HCT116 (cell line): ENCODE results near the gene ELMO2. TPM values are rescaled to one million over a fixed set of nuclear protein-coding genes. Genes with fewer than 3 reads are reported as not detected.

Experiments
- ATAC-seq: fragments of 200-7000 bp; cut with Tn5 transposase; 2 replicates; pipeline ENCODE4 v1.9.1; 2020; ENCODE audit warnings: mild to moderate bottlenecking, moderate library complexity
- BruUV-seq: library from RNA; stranded (reverse); fragments of 400-500 nt; replicated peaks from 2 replicates; lab custom pipeline; 2021; lab: Mats Ljungman, UMichigan
- CTCF ChIA-PET: fragments of 300-600 bp; sonication (Branson Sonifier 250); formaldehyde crosslinking; loops from one replicate; lab custom pipeline; 2021; ENCODE audit warnings: antibody characterized with exemption; lab: Charles Lee
- POLR2A ChIA-PET: fragments of 300-600, 350-600 bp; sonication (Branson Sonifier 250); formaldehyde crosslinking; loops from one replicate; lab custom pipeline; 2021; ENCODE audit warnings: antibody characterized with exemption; lab: Charles Lee
- RAD21 ChIA-PET, 2 experiments: fragments of 300-600 bp; sonication (Branson Sonifier 250); formaldehyde crosslinking; loops; one replicate each; lab custom pipeline; 2023; ENCODE audit warnings: low total read pairs in 2 of 2; ENCODE audit not compliant: uncharacterized antibody in 2 of 2, unreplicated experiment in 2 of 2, low non-redundant PET in 1 of 2; lab: Charles Lee
- DNase-seq: peaks from one replicate; pipeline ENCODE4 v3.0.0-alpha.2; 2010; ENCODE audit warnings: low read depth, low spot score
- H2AFZ ChIP-seq: fragments of 200-600 bp; shearing (Covaris generic), sonication (generic); 2 replicates; pipeline ENCODE4 v1.6.1; 2017; ENCODE audit warnings: low read depth, mixed run types, mixed read lengths, antibody characterized with exemption, low read length; ENCODE audit not compliant: poor library complexity, severe bottlenecking
- H3K27ac ChIP-seq: 2 replicates; pipeline ENCODE4 v1.5.1; 2012; ENCODE audit warnings: low read depth, low read length
- H3K27me3 ChIP-seq: fragments of 200-600 bp; sonication (generic); 2 replicates; pipeline ENCODE4 v1.6.1; 2016; ENCODE audit warnings: mixed run types, low read length, mixed read lengths; ENCODE audit not compliant: insufficient read depth
- H3K36me3 ChIP-seq, 2 experiments: fragments of 200-500 bp in 1 of 2; fragments of 200-600 bp in 1 of 2; sonication (Bioruptor generic) in 1 of 2; sonication (generic) in 1 of 2; 2 replicates each; pipeline versions ENCODE4 v1.5.1 to v1.6.1; 2014 to 2016; ENCODE audit warnings: low read length in 2 of 2, inconsistent platforms in 1 of 2, mixed read lengths in 1 of 2, mixed run types in 1 of 2; ENCODE audit not compliant: insufficient read depth in 2 of 2, control insufficient read depth in 1 of 2
- H3K4me1 ChIP-seq, 2 experiments: fragments of 200-600 bp in 1 of 2; sonication (generic) in 1 of 2; 2 replicates each; pipeline versions ENCODE4 v1.5.1 to v1.6.1; 2012 to 2017; ENCODE audit warnings: low read length in 2 of 2, inconsistent platforms in 1 of 2, mild to moderate bottlenecking in 1 of 2, mixed read lengths in 1 of 2, mixed run types in 1 of 2, moderate library complexity in 1 of 2; ENCODE audit not compliant: insufficient read depth in 2 of 2, control insufficient read depth in 1 of 2
- H3K4me2 ChIP-seq: fragments of 200-600 bp; sonication (generic); 2 replicates; pipeline ENCODE4 v1.6.1; 2017; ENCODE audit warnings: mixed run types, low read length, mixed read lengths
- H3K4me3 ChIP-seq, 2 experiments: fragments of 200-600 bp in 1 of 2; sonication (generic) in 1 of 2; replicated peaks in 1 of 2; 2 replicates each; pipeline ENCODE4 v1.5.1; 2011 to 2016; ENCODE audit warnings: low read length in 2 of 2, control low read depth in 1 of 2, low read depth in 1 of 2, mild to moderate bottlenecking in 1 of 2, mixed read lengths in 1 of 2, mixed run types in 1 of 2
- H3K79me2 ChIP-seq: fragments of 200-600 bp; sonication (generic); 2 replicates; pipeline ENCODE4 v1.6.1; 2017; ENCODE audit warnings: mild to moderate bottlenecking, mixed run types, low read length, moderate library complexity, mixed read lengths; ENCODE audit not compliant: insufficient read depth
- H3K9ac ChIP-seq: fragments of 200-600 bp; sonication (generic); 2 replicates; pipeline ENCODE4 v1.6.1; 2016; ENCODE audit warnings: low read length, mixed read lengths
- H3K9me2 ChIP-seq: fragments of 200-600 bp; sonication (generic), shearing (Covaris generic); 2 replicates; pipeline ENCODE4 v1.6.1; 2017; ENCODE audit warnings: mixed run types, mild to moderate bottlenecking, moderate library complexity; ENCODE audit not compliant: insufficient read depth
- H3K9me3 ChIP-seq, 2 experiments: fragments of 200-500 bp in 1 of 2; fragments of 200-600 bp in 1 of 2; sonication (Bioruptor generic) in 1 of 2; sonication (generic) in 1 of 2; 2 replicates each; pipeline ENCODE4 v1.6.1; 2014 to 2017; ENCODE audit warnings: low read length in 2 of 2, mixed read lengths in 2 of 2, inconsistent platforms in 1 of 2, low read depth in 1 of 2, mild to moderate bottlenecking in 1 of 2, mixed run types in 1 of 2, moderate library complexity in 1 of 2; ENCODE audit not compliant: control insufficient read depth in 1 of 2, insufficient read depth in 1 of 2
- H4K20me1 ChIP-seq: fragments of 200-600 bp; sonication (generic), shearing (Covaris generic); 2 replicates; pipeline ENCODE4 v1.6.1; 2017; ENCODE audit warnings: mixed run types, mild to moderate bottlenecking, moderate library complexity; ENCODE audit not compliant: insufficient read depth
- EGR1 ChIP-seq: IDR thresholded peaks from 2 replicates; pipeline ENCODE4 v1.6.1; 2012; ENCODE audit warnings: low read depth
- EZH2 ChIP-seq: fragments of 200-600 bp; sonication (generic); IDR thresholded peaks from 2 replicates; pipeline ENCODE4 v1.6.1; 2017; ENCODE audit warnings: antibody characterized with exemption, mixed run types
- FOSL1 ChIP-seq: IDR thresholded peaks from 2 replicates; pipeline ENCODE4 v1.6.1; 2012; ENCODE audit warnings: low read depth
- JUND ChIP-seq: IDR thresholded peaks from 2 replicates; pipeline ENCODE4 v1.6.1; 2012
- SIN3A ChIP-seq: IDR thresholded peaks from 2 replicates; pipeline ENCODE4 v1.6.1; 2012; ENCODE audit warnings: low read depth
- SP1 ChIP-seq: IDR thresholded peaks from 2 replicates; pipeline ENCODE4 v1.6.1; 2012; ENCODE audit warnings: low read depth
- SRF ChIP-seq: IDR thresholded peaks from 2 replicates; pipeline ENCODE4 v1.6.1; 2012; ENCODE audit warnings: low read depth
- TCF7L2 ChIP-seq: IDR thresholded peaks from 2 replicates; pipeline ENCODE4 v1.7.0; 2011; ENCODE audit warnings: borderline replicate concordance, inconsistent platforms; ENCODE audit not compliant: insufficient read depth, insufficient read length; ENCODE audit errors: extremely low read depth
- ZFX ChIP-seq: fragments of 450-650 bp; IDR thresholded peaks from 2 replicates; pipeline ENCODE4 v1.6.1; 2017
- intact Hi-C: fragments of 100-400 bp; cut with micrococcal nuclease; formaldehyde crosslinking; loops from 2 replicates; pipeline ENCODE4 v1.10.0; 2022
- total RNA-seq: library from RNA; stranded (reverse); gene quantifications from one replicate; pipeline ENCODE4 v1.2.1, GENCODE V29; 2021; ENCODE audit not compliant: unreplicated experiment
- TF ChIP-seq, protein P1 (sequence below): IDR thresholded peaks from 2 replicates; pipeline ENCODE4 v1.6.1; 2011; ENCODE audit warnings: mild to moderate bottlenecking, low read length, moderate library complexity; ENCODE audit not compliant: insufficient replicate concordance; ENCODE audit errors: extremely low read depth
- TF ChIP-seq, protein P2 (sequence below): IDR thresholded peaks from 2 replicates; pipeline ENCODE4 v1.6.1; 2012

ELMO2 gene
- total RNA-seq, 1 experiment from 2014 or later: 22.9 TPM

DNA sequence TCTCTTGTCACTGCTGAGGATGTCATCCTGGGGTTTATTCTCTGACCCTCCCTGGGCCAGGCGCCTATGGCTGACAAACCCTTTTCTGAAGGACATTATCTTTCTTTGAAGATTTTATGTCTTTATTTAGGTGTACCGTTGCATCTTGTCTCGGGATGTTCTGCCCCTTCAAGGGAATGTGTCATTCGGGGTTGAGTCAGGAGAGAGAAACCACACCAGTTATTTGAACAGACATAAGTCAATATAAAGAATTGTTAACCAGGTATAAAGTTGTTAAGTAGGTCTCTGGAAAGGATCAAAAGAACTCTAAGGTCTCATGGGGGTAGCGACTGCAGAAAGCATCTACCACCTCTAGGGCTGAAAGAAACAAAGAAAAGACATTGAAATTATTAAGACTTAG is 8.2 kb upstream of the ELMO2 start:
- no peak overlapping the region for H3K4me2 ChIP-seq
- ChIA-PET RAD21 (no interaction called here), CTCF (interaction anchor here (1.1 kb wide), 1 partner anchor 132 kb away, joined by 3 read pairs; no protein-coding TSS in a partner anchor), POLR2A (no interaction called here)
- ATAC-seq: no peak
- peaks cover 3 to 8% of the 10 kb centered on the region in 2 experiments; a peak in 1 of 4 replicates for H3K4me1 ChIP-seq
- H3K9me3 ChIP-seq: no peaks in the 10 kb centered on the region
- H3K36me3 ChIP-seq: no peaks in the 10 kb centered on the region
- no TSS peak for BruUV-seq
- no peaks in the 10 kb centered on the region for H3K9me2 ChIP-seq
- no peak overlapping the region for H3K4me3 ChIP-seq
- H3K9ac ChIP-seq: no peak overlapping the region
- H3K27me3 ChIP-seq: peaks cover 51% of the 10 kb centered on the region
- H2AFZ ChIP-seq: no peak overlapping the region
- H3K27ac ChIP-seq: no peak overlapping the region
- TF ChIP-seq ZFX (no peak), EGR1 (no peak)
- TF ChIP-seq, all 23 proteins: peak for 0
- H3K79me2 ChIP-seq: no peaks in the 10 kb centered on the region
- intact Hi-C loops: no loop called here
- H4K20me1 ChIP-seq: no peaks in the 10 kb centered on the region
- no peak for DNase-seq

DNA sequence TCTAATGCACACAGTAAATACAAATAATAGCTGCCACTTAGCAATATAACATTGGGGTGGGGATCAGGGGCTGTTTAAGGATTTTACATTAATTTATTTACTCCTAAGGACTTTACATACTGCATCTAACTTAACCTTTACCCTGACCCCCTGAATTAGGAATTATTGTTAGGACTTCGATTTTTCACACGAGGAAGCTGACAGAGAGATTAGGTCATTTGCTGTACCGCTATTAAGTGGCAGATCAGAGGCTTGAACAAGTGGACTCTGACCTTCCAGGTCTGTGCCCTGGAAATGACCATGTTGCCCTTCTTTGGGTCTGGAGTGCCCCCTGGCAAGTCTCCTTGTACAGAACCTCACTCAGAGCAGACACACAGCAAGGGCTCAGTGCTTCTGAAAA is 5.2 kb upstream of the ELMO2 start:
- no peaks in the 10 kb centered on the region for H4K20me1 ChIP-seq
- H3K9ac ChIP-seq: no peak overlapping the region
- no peaks in the 10 kb centered on the region for H3K9me3 ChIP-seq
- H3K27ac ChIP-seq: no peak overlapping the region
- H3K9me2 ChIP-seq: no peaks in the 10 kb centered on the region
- no peak for DNase-seq
- H3K79me2 ChIP-seq: no peaks in the 10 kb centered on the region
- peaks cover 39% of the 10 kb centered on the region for H3K27me3 ChIP-seq
- H3K36me3 ChIP-seq: no peaks in the 10 kb centered on the region
- BruUV-seq: no TSS peak
- POLR2A ChIA-PET: no interaction called here
- CTCF ChIA-PET: no interaction called here
- no peak for ATAC-seq
- no peak overlapping the region for H2AFZ ChIP-seq
- peaks cover 11 to 26% of the 10 kb centered on the region in 2 experiments for H3K4me1 ChIP-seq
- RAD21 ChIA-PET: no interaction called here
- no peak overlapping the region for H3K4me3 ChIP-seq
- no peak for TF ChIP-seq JUND
- TF ChIP-seq TCF7L2: no peak
- TF ChIP-seq SRF: no peak
- TF ChIP-seq SP1: no peak
- no peak for TF ChIP-seq SIN3A
- TF ChIP-seq, protein P1, sequence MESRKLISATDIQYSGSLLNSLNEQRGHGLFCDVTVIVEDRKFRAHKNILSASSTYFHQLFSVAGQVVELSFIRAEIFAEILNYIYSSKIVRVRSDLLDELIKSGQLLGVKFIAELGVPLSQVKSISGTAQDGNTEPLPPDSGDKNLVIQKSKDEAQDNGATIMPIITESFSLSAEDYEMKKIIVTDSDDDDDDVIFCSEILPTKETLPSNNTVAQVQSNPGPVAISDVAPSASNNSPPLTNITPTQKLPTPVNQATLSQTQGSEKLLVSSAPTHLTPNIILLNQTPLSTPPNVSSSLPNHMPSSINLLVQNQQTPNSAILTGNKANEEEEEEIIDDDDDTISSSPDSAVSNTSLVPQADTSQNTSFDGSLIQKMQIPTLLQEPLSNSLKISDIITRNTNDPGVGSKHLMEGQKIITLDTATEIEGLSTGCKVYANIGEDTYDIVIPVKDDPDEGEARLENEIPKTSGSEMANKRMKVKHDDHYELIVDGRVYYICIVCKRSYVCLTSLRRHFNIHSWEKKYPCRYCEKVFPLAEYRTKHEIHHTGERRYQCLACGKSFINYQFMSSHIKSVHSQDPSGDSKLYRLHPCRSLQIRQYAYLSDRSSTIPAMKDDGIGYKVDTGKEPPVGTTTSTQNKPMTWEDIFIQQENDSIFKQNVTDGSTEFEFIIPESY: no peak
- TF ChIP-seq FOSL1: no peak
- no peak for TF ChIP-seq EGR1
- TF ChIP-seq, protein P2, sequence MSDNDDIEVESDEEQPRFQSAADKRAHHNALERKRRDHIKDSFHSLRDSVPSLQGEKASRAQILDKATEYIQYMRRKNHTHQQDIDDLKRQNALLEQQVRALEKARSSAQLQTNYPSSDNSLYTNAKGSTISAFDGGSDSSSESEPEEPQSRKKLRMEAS: no peak
- no peak for TF ChIP-seq EZH2
- intact Hi-C loops: no loop called here
- no peak overlapping the region for H3K4me2 ChIP-seq
